GM23248 (cell line): ENCODE data around the gene THSD4. TPM values are rescaled to one million over a fixed set of nuclear protein-coding genes. Genes with fewer than 3 reads are reported as not detected.
A peak's percentile ranks its signal among the peaks of the same experiment; 100 is the strongest.
"Not testable (repeated sequence)": the region's sequence is repeated elsewhere in the genome, so short reads cannot be mapped to it uniquely, and the experiment has no call there.

Source experiments
- DNase-seq: peaks from one replicate; pipeline ENCODE4 v3.0.0-alpha.2; 2015
- H2AFZ ChIP-seq: fragments of 200-600 bp; sonication (generic); 2 replicates; pipeline ENCODE4 v1.6.1; 2016; ENCODE audit warnings: antibody characterized with exemption
- H3F3A ChIP-seq: fragments of 200-600 bp; sonication (generic); 2 replicates; pipeline ENCODE4 v1.6.1; 2016; ENCODE audit warnings: mild to moderate bottlenecking, antibody characterized with exemption, mixed run types; ENCODE audit not compliant: insufficient read depth
- H3K27ac ChIP-seq: fragments of 200-600 bp; sonication (generic); 2 replicates; pipeline ENCODE4 v1.5.1; 2016; ENCODE audit warnings: mild to moderate bottlenecking
- H3K27me3 ChIP-seq: fragments of 200-600 bp; sonication (generic); replicated peaks from 2 replicates; pipeline ENCODE4 v1.6.1; 2016; ENCODE audit warnings: mild to moderate bottlenecking; ENCODE audit not compliant: insufficient read depth
- H3K36me3 ChIP-seq: fragments of 200-600 bp; sonication (generic); 2 replicates; pipeline ENCODE4 v1.6.1; 2016; ENCODE audit warnings: low read depth, mild to moderate bottlenecking
- H3K4me1 ChIP-seq: fragments of 200-600 bp; sonication (generic); 2 replicates; pipeline ENCODE4 v1.6.1; 2016; ENCODE audit warnings: mild to moderate bottlenecking; ENCODE audit not compliant: insufficient read depth
- H3K4me2 ChIP-seq: fragments of 200-600 bp; sonication (generic); one replicate; pipeline ENCODE4 v1.6.1; 2016; ENCODE audit warnings: mild to moderate bottlenecking; ENCODE audit not compliant: unreplicated experiment
- H3K4me3 ChIP-seq: fragments of 200-600 bp; sonication (generic); 2 replicates; pipeline ENCODE4 v1.5.1; 2016; ENCODE audit warnings: mild to moderate bottlenecking
- H3K79me2 ChIP-seq: fragments of 200-600 bp; sonication (generic); 2 replicates; pipeline ENCODE4 v1.6.1; 2016; ENCODE audit warnings: mild to moderate bottlenecking; ENCODE audit not compliant: insufficient read depth
- H3K9ac ChIP-seq: fragments of 200-600 bp; sonication (generic); 2 replicates; pipeline ENCODE4 v1.6.1; 2016; ENCODE audit warnings: mild to moderate bottlenecking
- H3K9me2 ChIP-seq: fragments of 200-600 bp; sonication (generic); 2 replicates; pipeline ENCODE4 v1.6.1; 2016; ENCODE audit warnings: mixed run types, mild to moderate bottlenecking, moderate library complexity; ENCODE audit not compliant: insufficient read depth
- H3K9me3 ChIP-seq: fragments of 200-600 bp; sonication (generic); one replicate; pipeline ENCODE4 v1.6.1; 2017; ENCODE audit warnings: low read depth
- H4K20me1 ChIP-seq: fragments of 200-600 bp; sonication (generic); 2 replicates; pipeline ENCODE4 v1.6.0; 2016; ENCODE audit not compliant: insufficient read depth
- EZH2 ChIP-seq: fragments of 200-600 bp; sonication (generic); IDR thresholded peaks from 2 replicates; pipeline ENCODE4 v1.6.1; 2018; ENCODE audit warnings: antibody characterized with exemption, mild to moderate bottlenecking; ENCODE audit not compliant: insufficient read depth, poor library complexity, severe bottlenecking
- EZH2phosphoT487 ChIP-seq: fragments of 200-600 bp; sonication (generic); IDR thresholded peaks from 2 replicates; pipeline ENCODE4 v1.6.1; 2018; ENCODE audit warnings: antibody characterized with exemption, moderate library complexity, mild to moderate bottlenecking, low read depth; ENCODE audit not compliant: insufficient read depth
- WGBS, 2 experiments: methylation state at CpG; one replicate each; pipeline ENCODE4 v1.1.6; 2015 to 2017; ENCODE audit warnings: low lambda C conversion rate in 2 of 2, low coverage in 1 of 2; ENCODE audit errors: missing lambda C conversion rate in 2 of 2; 5-methylcytosine and 5-hydroxymethylcytosine counted together
- in situ Hi-C: fragments of 300-500 bp; cut with MboI; formaldehyde crosslinking; loops from 2 replicates; pipeline ENCODE4 v1.15.0; 2020
- polyA plus RNA-seq: library from polyadenylated mRNA; unstranded; fragments of >200 nt; fragmentation: Nextera tagmentation; extraction: Ambion mirVana; gene quantifications from 2 replicates; pipeline ENCODE4 v1.2.1, GENCODE V29; 2016
- total RNA-seq: library from RNA; depleted of rRNA; stranded (reverse); fragments of >200 nt; shearing (Covaris generic); gene quantifications from 2 replicates; pipeline ENCODE4 v1.2.3, GENCODE V29; 2014

THSD4 gene
- total and polyA plus RNA-seq, 2 experiments from 2014 or later: 14.2 to 58.9 TPM

- no peak overlapping the region for H3K4me2 ChIP-seq
- in situ Hi-C loops: no loop called here
Observed at GRCh38 chr15:71366926-71367325, 251.7 kb downstream of the THSD4 start.

GRCh38 chr15:71367737-71368136, 252.5 kb downstream of the THSD4 start:
- H3K4me1 ChIP-seq, H3K27me3 ChIP-seq, in situ Hi-C loops, H3F3A ChIP-seq, H3K9me2 ChIP-seq, H3K9ac ChIP-seq, H4K20me1 ChIP-seq, H3K4me3 ChIP-seq, H3K4me2 ChIP-seq, H3K36me3 ChIP-seq, H3K79me2 ChIP-seq, H3K27ac ChIP-seq, H3K9me3 ChIP-seq, DNase-seq, H2AFZ ChIP-seq: not testable (repeated sequence)
- no CpG with 5 or more reads among the region's 1 CpG for WGBS, 2 experiments

More at GRCh38 chr15:71366926-71367325, 251.7 kb downstream of the THSD4 start:
- Histone ChIP-seq H3F3A (no peaks in the 10 kb centered on the region), H3K9me2 (no peaks in the 10 kb centered on the region), H3K4me1 (no peaks in the 10 kb centered on the region), H3K27ac (no peak overlapping the region), H3K4me3 (no peak overlapping the region), H3K27me3 (no peaks in the 10 kb centered on the region), H4K20me1 (no peaks in the 10 kb centered on the region), H3K9me3 (no peaks in the 10 kb centered on the region), H3K36me3 (no peaks in the 10 kb centered on the region), H3K9ac (no peak overlapping the region), H2AFZ (no peak overlapping the region), H3K79me2 (no peaks in the 10 kb centered on the region)
- WGBS, 2 experiments: 82% methylated on average over 3 of the region's 3 CpGs
- DNase-seq: peak; percentile 34
- TF ChIP-seq EZH2phosphoT487 (no peak), EZH2 (no peak)

- H3K9me3 ChIP-seq, H3K27me3 ChIP-seq, H3K36me3 ChIP-seq, H4K20me1 ChIP-seq, in situ Hi-C loops, H3K4me3 ChIP-seq, H2AFZ ChIP-seq, H3K9ac ChIP-seq, H3K9me2 ChIP-seq, H3K27ac ChIP-seq, H3K79me2 ChIP-seq, H3K4me2 ChIP-seq, DNase-seq: not testable (repeated sequence)
- H3F3A ChIP-seq: peaks cover 21% of the 10 kb centered on the region
- WGBS, 2 experiments: 94 to 95% methylated on average over 7 of the region's 7 CpGs
- peaks cover 17% of the 10 kb centered on the region for H3K4me1 ChIP-seq
Observed at GRCh38 chr15:71372769-71373168, 257.5 kb downstream of the THSD4 start.

GRCh38 chr15:71373917-71374316, 258.6 kb downstream of the THSD4 start:
- Histone ChIP-seq H3K79me2 (no peaks in the 10 kb centered on the region), H3K9me2 (no peaks in the 10 kb centered on the region), H3K9me3 (no peaks in the 10 kb centered on the region), H3K4me2 (no peak overlapping the region), H3K4me1 (peaks cover 17% of the 10 kb centered on the region), H3K9ac (no peak overlapping the region), H2AFZ (no peak overlapping the region), H3K27ac (peak overlapping the region; percentile 51), H3K36me3 (no peaks in the 10 kb centered on the region), H3K4me3 (no peak overlapping the region), H3F3A (peaks cover 21% of the 10 kb centered on the region), H3K27me3 (no peaks in the 10 kb centered on the region), H4K20me1 (no peaks in the 10 kb centered on the region)
- in situ Hi-C loops: no loop called here
- TF ChIP-seq EZH2 (no peak), EZH2phosphoT487 (no peak)
- DNase-seq: no peak
- WGBS, 2 experiments: 76 to 90% methylated on average over 1 of the region's 1 CpG

- Histone ChIP-seq H3K9ac (no peak overlapping the region), H3K4me3 (no peak overlapping the region)
Observed at GRCh38 chr15:71374607-71375352, 259.5 kb downstream of the THSD4 start.

More at GRCh38 chr15:71374607-71375352, 259.5 kb downstream of the THSD4 start:
- no peaks in the 10 kb centered on the region for H3K79me2 ChIP-seq
- peak overlapping the region; percentile 51 for H3K27ac ChIP-seq
- peaks cover 17% of the 10 kb centered on the region for H3K4me1 ChIP-seq
- H4K20me1 ChIP-seq: no peaks in the 10 kb centered on the region
- no peaks in the 10 kb centered on the region for H3K9me2 ChIP-seq
- no peaks in the 10 kb centered on the region for H3K27me3 ChIP-seq
- peak; percentile 79 for DNase-seq
- in situ Hi-C loops: no loop called here
- 48 to 54% methylated on average over 6 of the region's 6 CpGs for WGBS, 2 experiments
- peaks cover 21% of the 10 kb centered on the region for H3F3A ChIP-seq
- no peak overlapping the region for H2AFZ ChIP-seq
- no peaks in the 10 kb centered on the region for H3K9me3 ChIP-seq
- no peak overlapping the region for H3K4me2 ChIP-seq
- no peaks in the 10 kb centered on the region for H3K36me3 ChIP-seq
- no peak for TF ChIP-seq EZH2phosphoT487
- TF ChIP-seq EZH2: no peak
